HG02623 (cell line): ENCODE results near the gene SLC22A8.
"Not testable (repeated sequence)": the region's sequence is repeated elsewhere in the genome, so short reads cannot be mapped to it uniquely, and the experiment has no call there.

Experiments used
- ATAC-seq: cut with Tn5 transposase; IDR thresholded peaks from one replicate; pipeline ENCODE4 v1.9.1; 2021; ENCODE audit warnings: moderate library complexity; ENCODE audit not compliant: unreplicated experiment

SLC22A8 gene

GRCh38 chr11:63015521-63016215 is at the start of gene SLC22A8:
Gene SLC22A8, minus strand, starts transcription at chr11:63015841. Its CDS starts 883 bp downstream, at chr11:63014958.
- no peak for ATAC-seq

GRCh38 chr11:63046203-63046602 is 30.6 kb upstream of the SLC22A8 start:
- ATAC-seq: not testable (repeated sequence)

- no peak for ATAC-seq
Observed at GRCh38 chr11:63042596-63042995, 27.0 kb upstream of the SLC22A8 start.

GRCh38 chr11:63032457-63032856 is 16.8 kb upstream of the SLC22A8 start:
- ATAC-seq: no peak

- peak; percentile 52 for ATAC-seq
Observed at GRCh38 chr11:63023841-63024648, 8.4 kb upstream of the SLC22A8 start.

- ATAC-seq: no peak
Observed at GRCh38 chr11:63023222-63023814, 7.7 kb upstream of the SLC22A8 start.

- no peak for ATAC-seq
Observed at GRCh38 chr11:63022441-63022840, 6.8 kb upstream of the SLC22A8 start.

GRCh38 chr11:63020671-63021291 is 5.1 kb upstream of the SLC22A8 start:
- no peak for ATAC-seq

- ATAC-seq: no peak
Observed at GRCh38 chr11:63019506-63019905, 3.9 kb upstream of the SLC22A8 start.

- ATAC-seq: no peak
Observed at GRCh38 chr11:63017306-63017974, 1.8 kb upstream of the SLC22A8 start.

GRCh38 chr11:63014408-63015055 is 1.1 kb downstream of the SLC22A8 start:
- ATAC-seq: no peak

GRCh38 chr11:63012839-63013238 is 2.8 kb downstream of the SLC22A8 start:
- no peak for ATAC-seq

GRCh38 chr11:63012430-63012829 is 3.2 kb downstream of the SLC22A8 start:
- no peak for ATAC-seq

- no peak for ATAC-seq
Observed at GRCh38 chr11:63010934-63011439, 4.7 kb downstream of the SLC22A8 start.

- no peak for ATAC-seq
Observed at GRCh38 chr11:63007920-63008319, 7.7 kb downstream of the SLC22A8 start.

GRCh38 chr11:63001456-63001855 is 14.2 kb downstream of the SLC22A8 start:
- no peak for ATAC-seq

GRCh38 chr11:62999649-63000048 is 16.0 kb downstream of the SLC22A8 start:
- no peak for ATAC-seq

GRCh38 chr11:62999156-62999555 is 16.5 kb downstream of the SLC22A8 start:
- ATAC-seq: no peak

- ATAC-seq: no peak
Observed at GRCh38 chr11:62996271-62996670, 19.4 kb downstream of the SLC22A8 start.

- no peak for ATAC-seq
Observed at GRCh38 chr11:62994775-62995174, 20.9 kb downstream of the SLC22A8 start.
